Measurements from ENCODE around the gene CSKMT.
A peak's percentile ranks its signal among the peaks of the same experiment; 100 is the strongest.
"Not testable (repeated sequence)": the region's sequence is repeated elsewhere in the genome, so short reads cannot be mapped to it uniquely, and the experiment has no call there.

The CSKMT gene

GRCh38 chr11:62646825-62647608 is 18.1 kb upstream of the CSKMT start:
- DNase-seq (ENCODE audit: insufficient read length) (no peak), FAIRE-seq (no peak)
- TF ChIP-seq POLR2AphosphoS5 (IDR thresholded peaks at IDR 0.05; ENCODE audit: low read depth, low read length) (no peak), TAF1 (IDR thresholded peaks at IDR 0.05; ENCODE audit: borderline replicate concordance, low read depth, low read length) (no peak), POLR2A (IDR thresholded peaks at IDR 0.05; ENCODE audit: low read depth, low read length) (no peak)

- no peak for DNase-seq (ENCODE audit: insufficient read length)
- FAIRE-seq, result no peak
Measured at GRCh38 chr11:62647609-62648005, 17.5 kb upstream of the CSKMT start.

DNA sequence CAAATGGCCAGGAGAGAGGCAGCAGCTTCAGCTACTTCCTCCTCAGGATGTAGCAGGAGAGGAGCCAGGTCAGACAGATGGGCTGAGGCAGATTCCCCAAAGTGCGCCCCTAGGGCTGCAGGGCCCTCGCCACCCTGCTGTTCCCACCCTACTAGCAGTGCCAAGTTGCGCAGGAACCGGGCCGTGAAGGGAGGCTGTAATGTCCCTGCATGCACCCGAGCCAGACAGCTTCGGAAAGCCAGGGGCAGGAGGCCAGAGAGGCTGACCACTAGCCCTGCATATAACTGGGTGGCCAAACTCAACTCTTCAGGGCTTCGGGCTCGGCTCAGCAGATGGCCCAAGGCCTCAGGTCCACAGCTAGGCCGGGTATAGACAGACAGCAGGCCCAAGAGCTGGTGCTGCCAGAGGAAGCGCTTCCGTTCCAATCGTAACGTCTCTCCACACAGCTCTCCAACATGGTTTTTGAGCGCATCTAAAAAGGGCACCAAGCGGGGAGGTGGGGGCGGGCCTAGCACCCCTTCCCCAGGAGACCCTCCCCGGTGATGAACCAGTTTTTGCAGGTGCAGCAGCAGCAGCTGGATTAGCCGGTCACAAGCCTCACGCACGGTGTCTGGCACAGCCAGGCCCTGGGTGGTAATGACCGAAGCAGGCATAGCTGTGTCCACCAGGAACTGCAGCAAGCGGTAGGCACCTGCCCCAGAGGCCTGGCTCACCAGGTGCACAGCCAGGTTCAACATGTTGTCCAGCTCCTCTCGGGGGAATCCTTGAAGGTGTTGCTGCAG is 16.7 kb upstream of the CSKMT start:
- DNase-seq (ENCODE audit: insufficient read length), result no peak
- no peak for FAIRE-seq
- TF ChIP-seq POLR2A (IDR thresholded peaks at IDR 0.05; ENCODE audit: low read depth, low read length) (no peak), POLR2AphosphoS5 (IDR thresholded peaks at IDR 0.05; ENCODE audit: low read depth, low read length) (no peak), TAF1 (IDR thresholded peaks at IDR 0.05; ENCODE audit: borderline replicate concordance, low read depth, low read length) (no peak)

More at GRCh38 chr11:62647609-62648005, 17.5 kb upstream of the CSKMT start:
- no peak for TF ChIP-seq TAF1 (IDR thresholded peaks at IDR 0.05; ENCODE audit: borderline replicate concordance, low read depth, low read length)
- no peak for TF ChIP-seq POLR2AphosphoS5 (IDR thresholded peaks at IDR 0.05; ENCODE audit: low read depth, low read length)
- TF ChIP-seq POLR2A (IDR thresholded peaks at IDR 0.05; ENCODE audit: low read depth, low read length), result no peak

GRCh38 chr11:62648967-62649364 is 16.1 kb upstream of the CSKMT start:
- FAIRE-seq, result no peak
- TF ChIP-seq TAF1 (IDR thresholded peaks at IDR 0.05; ENCODE audit: borderline replicate concordance, low read depth, low read length) (no peak), POLR2A (IDR thresholded peaks at IDR 0.05; ENCODE audit: low read depth, low read length) (no peak), POLR2AphosphoS5 (IDR thresholded peaks at IDR 0.05; ENCODE audit: low read depth, low read length) (no peak)
- no peak for DNase-seq (ENCODE audit: insufficient read length)

DNA sequence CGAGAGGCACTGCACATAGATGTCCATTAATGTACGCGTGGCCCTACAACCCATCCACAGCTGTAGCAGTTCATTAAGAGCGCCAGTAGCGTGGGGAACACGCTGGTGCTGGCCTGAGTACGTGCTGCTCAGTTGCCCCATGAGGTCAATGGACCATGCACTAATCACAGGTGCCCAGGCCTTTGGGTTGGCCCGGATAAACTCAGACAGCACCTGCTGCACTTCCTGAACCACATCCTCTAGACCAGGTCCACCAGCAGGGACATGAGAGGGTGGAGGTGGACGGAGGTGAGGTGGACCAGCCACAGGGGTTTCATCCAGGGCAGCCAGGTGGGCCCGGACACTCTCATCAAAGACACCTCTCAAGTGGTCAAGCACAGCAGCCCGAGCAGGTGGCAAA is 15.6 kb upstream of the CSKMT start:
- no peak for DNase-seq (ENCODE audit: insufficient read length)
- FAIRE-seq, result no peak
- TF ChIP-seq TAF1 (IDR thresholded peaks at IDR 0.05; ENCODE audit: borderline replicate concordance, low read depth, low read length), result no peak
- no peak for TF ChIP-seq POLR2AphosphoS5 (IDR thresholded peaks at IDR 0.05; ENCODE audit: low read depth, low read length)
- TF ChIP-seq POLR2A (IDR thresholded peaks at IDR 0.05; ENCODE audit: low read depth, low read length), result no peak

DNA sequence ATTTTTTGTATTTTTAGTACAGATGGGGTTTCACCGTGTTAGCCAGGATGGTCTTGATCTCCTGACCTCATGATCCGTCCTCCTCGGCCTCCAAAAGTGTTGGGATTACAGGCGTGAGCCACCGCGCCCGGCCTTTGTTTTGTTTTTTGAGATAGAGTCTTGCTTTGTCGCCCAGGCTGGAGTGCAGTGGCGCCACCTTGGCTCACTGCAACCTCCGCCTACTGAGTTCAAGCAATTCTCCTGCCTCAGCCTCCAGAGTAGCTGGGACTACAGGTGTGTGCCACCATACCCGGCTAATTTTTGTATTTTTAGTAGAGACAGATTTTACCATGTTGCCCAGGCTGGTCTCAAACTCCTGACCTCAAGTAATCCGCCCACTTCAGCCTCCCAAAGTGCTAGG is 14.8 kb upstream of the CSKMT start:
- FAIRE-seq; DNase-seq (ENCODE audit: insufficient read length): not testable (repeated sequence)

- DNase-seq (ENCODE audit: insufficient read length) (no peak), FAIRE-seq (peak; percentile 62)
- TF ChIP-seq POLR2AphosphoS5 (IDR thresholded peaks at IDR 0.05; ENCODE audit: low read depth, low read length) (no peak), POLR2A (IDR thresholded peaks at IDR 0.05; ENCODE audit: low read depth, low read length) (no peak), TAF1 (IDR thresholded peaks at IDR 0.05; ENCODE audit: borderline replicate concordance, low read depth, low read length) (no peak)
Measured at GRCh38 chr11:62652161-62653006, 12.7 kb upstream of the CSKMT start.

DNA sequence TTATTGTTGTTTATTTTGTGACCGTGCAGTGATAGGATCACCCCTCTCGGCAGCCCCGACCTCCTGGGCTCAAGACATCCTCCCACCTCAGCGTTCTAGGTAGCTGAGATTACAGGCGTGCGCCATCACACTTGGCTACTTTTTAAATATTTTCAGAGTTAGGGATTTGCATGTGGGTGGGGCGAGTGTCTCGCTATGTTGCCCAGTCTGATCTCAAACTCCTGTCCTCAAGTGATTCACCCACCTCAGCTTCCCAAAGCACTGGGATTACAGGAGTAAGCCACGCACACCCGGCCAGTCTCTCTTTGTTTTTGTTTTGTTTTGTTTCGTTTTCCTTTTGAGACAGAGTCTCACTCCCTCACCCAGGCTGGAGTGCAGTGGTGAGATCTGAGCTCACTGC is 10.8 kb upstream of the CSKMT start:
- DNase-seq (ENCODE audit: insufficient read length) (no peak), FAIRE-seq (peak; percentile 50)
- TF ChIP-seq POLR2A (IDR thresholded peaks at IDR 0.05; ENCODE audit: low read depth, low read length) (no peak), POLR2AphosphoS5 (IDR thresholded peaks at IDR 0.05; ENCODE audit: low read depth, low read length) (no peak), TAF1 (IDR thresholded peaks at IDR 0.05; ENCODE audit: borderline replicate concordance, low read depth, low read length) (no peak)

DNA sequence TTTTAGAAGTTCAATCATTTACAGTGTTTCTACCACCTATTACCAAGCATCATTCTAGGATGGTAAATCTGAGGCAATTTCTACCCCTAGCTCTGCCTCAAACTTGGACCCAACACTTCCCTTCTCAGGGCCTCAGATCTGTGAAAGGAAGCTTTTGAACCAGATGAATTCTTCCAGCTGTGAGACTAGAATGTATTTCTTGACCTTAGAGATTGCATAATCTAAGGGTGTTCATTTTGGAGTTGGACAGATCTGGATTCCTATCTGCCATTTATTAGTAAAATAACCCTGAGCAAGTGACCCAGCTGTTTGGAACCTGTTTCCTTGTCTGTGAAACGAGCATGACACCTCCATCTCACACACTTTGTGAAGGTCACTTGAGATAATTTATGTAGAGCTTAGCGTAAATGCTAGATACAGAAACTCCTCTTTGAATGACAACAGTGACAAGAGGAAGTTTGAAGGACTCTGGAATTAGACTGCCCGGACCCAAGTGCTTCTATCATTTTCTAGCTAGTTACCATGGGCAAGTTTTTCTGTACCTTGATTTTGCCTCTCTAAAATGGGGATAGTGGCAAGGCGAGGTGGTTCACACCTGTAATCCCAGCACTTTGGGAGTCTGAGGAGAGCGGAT is 8.2 kb upstream of the CSKMT start:
- TF ChIP-seq TAF1 (IDR thresholded peaks at IDR 0.05; ENCODE audit: borderline replicate concordance, low read depth, low read length) (no peak), POLR2AphosphoS5 (IDR thresholded peaks at IDR 0.05; ENCODE audit: low read depth, low read length) (no peak), POLR2A (IDR thresholded peaks at IDR 0.05; ENCODE audit: low read depth, low read length) (no peak)
- FAIRE-seq (no peak), DNase-seq (ENCODE audit: insufficient read length) (no peak)

GRCh38 chr11:62664405-62665074 is 572 bp upstream of the CSKMT start:
- FAIRE-seq (peak; percentile 38), DNase-seq (ENCODE audit: insufficient read length) (peak; percentile 53)
- TF ChIP-seq POLR2AphosphoS5 (IDR thresholded peaks at IDR 0.05; ENCODE audit: low read depth, low read length) (no peak), TAF1 (IDR thresholded peaks at IDR 0.05; ENCODE audit: borderline replicate concordance, low read depth, low read length) (peak; percentile 50; the same call in 1 of the 2 replicates)

Measured in GM12892 (cell line).